GM23248 (cell line): ENCODE data around the gene MAPKBP1. TPM values are rescaled to one million over a fixed set of nuclear protein-coding genes. Genes with fewer than 3 reads are reported as not detected.

Experiments used
- DNase-seq: peaks from one replicate; pipeline ENCODE4 v3.0.0-alpha.2; 2015
- H2AFZ ChIP-seq: fragments of 200-600 bp; sonication (generic); 2 replicates; pipeline ENCODE4 v1.6.1; 2016; ENCODE audit warnings: antibody characterized with exemption
- H3F3A ChIP-seq: fragments of 200-600 bp; sonication (generic); 2 replicates; pipeline ENCODE4 v1.6.1; 2016; ENCODE audit warnings: mild to moderate bottlenecking, antibody characterized with exemption, mixed run types; ENCODE audit not compliant: insufficient read depth
- H3K27ac ChIP-seq: fragments of 200-600 bp; sonication (generic); 2 replicates; pipeline ENCODE4 v1.5.1; 2016; ENCODE audit warnings: mild to moderate bottlenecking
- H3K27me3 ChIP-seq: fragments of 200-600 bp; sonication (generic); replicated peaks from 2 replicates; pipeline ENCODE4 v1.6.1; 2016; ENCODE audit warnings: mild to moderate bottlenecking; ENCODE audit not compliant: insufficient read depth
- H3K36me3 ChIP-seq: fragments of 200-600 bp; sonication (generic); 2 replicates; pipeline ENCODE4 v1.6.1; 2016; ENCODE audit warnings: low read depth, mild to moderate bottlenecking
- H3K4me1 ChIP-seq: fragments of 200-600 bp; sonication (generic); 2 replicates; pipeline ENCODE4 v1.6.1; 2016; ENCODE audit warnings: mild to moderate bottlenecking; ENCODE audit not compliant: insufficient read depth
- H3K4me2 ChIP-seq: fragments of 200-600 bp; sonication (generic); one replicate; pipeline ENCODE4 v1.6.1; 2016; ENCODE audit warnings: mild to moderate bottlenecking; ENCODE audit not compliant: unreplicated experiment
- H3K4me3 ChIP-seq: fragments of 200-600 bp; sonication (generic); 2 replicates; pipeline ENCODE4 v1.5.1; 2016; ENCODE audit warnings: mild to moderate bottlenecking
- H3K79me2 ChIP-seq: fragments of 200-600 bp; sonication (generic); 2 replicates; pipeline ENCODE4 v1.6.1; 2016; ENCODE audit warnings: mild to moderate bottlenecking; ENCODE audit not compliant: insufficient read depth
- H3K9ac ChIP-seq: fragments of 200-600 bp; sonication (generic); 2 replicates; pipeline ENCODE4 v1.6.1; 2016; ENCODE audit warnings: mild to moderate bottlenecking
- H3K9me2 ChIP-seq: fragments of 200-600 bp; sonication (generic); 2 replicates; pipeline ENCODE4 v1.6.1; 2016; ENCODE audit warnings: mixed run types, mild to moderate bottlenecking, moderate library complexity; ENCODE audit not compliant: insufficient read depth
- H3K9me3 ChIP-seq: fragments of 200-600 bp; sonication (generic); one replicate; pipeline ENCODE4 v1.6.1; 2017; ENCODE audit warnings: low read depth
- H4K20me1 ChIP-seq: fragments of 200-600 bp; sonication (generic); 2 replicates; pipeline ENCODE4 v1.6.0; 2016; ENCODE audit not compliant: insufficient read depth
- EZH2 ChIP-seq: fragments of 200-600 bp; sonication (generic); IDR thresholded peaks from 2 replicates; pipeline ENCODE4 v1.6.1; 2018; ENCODE audit warnings: antibody characterized with exemption, mild to moderate bottlenecking; ENCODE audit not compliant: insufficient read depth, poor library complexity, severe bottlenecking
- EZH2phosphoT487 ChIP-seq: fragments of 200-600 bp; sonication (generic); IDR thresholded peaks from 2 replicates; pipeline ENCODE4 v1.6.1; 2018; ENCODE audit warnings: antibody characterized with exemption, moderate library complexity, mild to moderate bottlenecking, low read depth; ENCODE audit not compliant: insufficient read depth
- WGBS, 2 experiments: methylation state at CpG; one replicate each; pipeline ENCODE4 v1.1.6; 2015 to 2017; ENCODE audit warnings: low lambda C conversion rate in 2 of 2, low coverage in 1 of 2; ENCODE audit errors: missing lambda C conversion rate in 2 of 2; 5-methylcytosine and 5-hydroxymethylcytosine counted together
- in situ Hi-C: fragments of 300-500 bp; cut with MboI; formaldehyde crosslinking; loops from 2 replicates; pipeline ENCODE4 v1.15.0; 2020
- polyA plus RNA-seq: library from polyadenylated mRNA; unstranded; fragments of >200 nt; fragmentation: Nextera tagmentation; extraction: Ambion mirVana; gene quantifications from 2 replicates; pipeline ENCODE4 v1.2.1, GENCODE V29; 2016
- total RNA-seq: library from RNA; depleted of rRNA; stranded (reverse); fragments of >200 nt; shearing (Covaris generic); gene quantifications from 2 replicates; pipeline ENCODE4 v1.2.3, GENCODE V29; 2014

The MAPKBP1 gene
- total and polyA plus RNA-seq, 2 experiments from 2014 or later, result 5.2 to 8.5 TPM

- H3K27ac ChIP-seq, result peak overlapping the region; percentile 87
- peak overlapping the region; percentile 58 for H3K9ac ChIP-seq
- peak; percentile 76 for DNase-seq
- WGBS, 2 experiments, result 55 to 62% methylated on average over 5 of the region's 5 CpGs
- peak overlapping the region; percentile 72 for H3K4me2 ChIP-seq
- no peaks in the 10 kb centered on the region for H4K20me1 ChIP-seq
- peaks cover 39% of the 10 kb centered on the region for H3F3A ChIP-seq
- peak overlapping the region; percentile 21 for H3K4me3 ChIP-seq
- TF ChIP-seq EZH2phosphoT487, result no peak
- TF ChIP-seq EZH2, result no peak
- no peaks in the 10 kb centered on the region for H3K27me3 ChIP-seq
- no peaks in the 10 kb centered on the region for H3K9me2 ChIP-seq
- H3K36me3 ChIP-seq, result no peaks in the 10 kb centered on the region
- H2AFZ ChIP-seq, result peak overlapping the region; percentile 44; the same call in 1 of the 2 replicates
- in situ Hi-C loops, result no loop called here
- peaks cover 40% of the 10 kb centered on the region for H3K4me1 ChIP-seq
- H3K9me3 ChIP-seq, result no peaks in the 10 kb centered on the region
- H3K79me2 ChIP-seq, result peaks cover 94% of the 10 kb centered on the region
These were observed 16.7 kb downstream of the MAPKBP1 start for GRCh38 chr15:41790756-41791546.

- Histone ChIP-seq H3K4me2 (peak overlapping the region; percentile 72), H3K36me3 (no peaks in the 10 kb centered on the region)
These were observed 17.3 kb downstream of the MAPKBP1 start for GRCh38 chr15:41791547-41791937.

DNA sequence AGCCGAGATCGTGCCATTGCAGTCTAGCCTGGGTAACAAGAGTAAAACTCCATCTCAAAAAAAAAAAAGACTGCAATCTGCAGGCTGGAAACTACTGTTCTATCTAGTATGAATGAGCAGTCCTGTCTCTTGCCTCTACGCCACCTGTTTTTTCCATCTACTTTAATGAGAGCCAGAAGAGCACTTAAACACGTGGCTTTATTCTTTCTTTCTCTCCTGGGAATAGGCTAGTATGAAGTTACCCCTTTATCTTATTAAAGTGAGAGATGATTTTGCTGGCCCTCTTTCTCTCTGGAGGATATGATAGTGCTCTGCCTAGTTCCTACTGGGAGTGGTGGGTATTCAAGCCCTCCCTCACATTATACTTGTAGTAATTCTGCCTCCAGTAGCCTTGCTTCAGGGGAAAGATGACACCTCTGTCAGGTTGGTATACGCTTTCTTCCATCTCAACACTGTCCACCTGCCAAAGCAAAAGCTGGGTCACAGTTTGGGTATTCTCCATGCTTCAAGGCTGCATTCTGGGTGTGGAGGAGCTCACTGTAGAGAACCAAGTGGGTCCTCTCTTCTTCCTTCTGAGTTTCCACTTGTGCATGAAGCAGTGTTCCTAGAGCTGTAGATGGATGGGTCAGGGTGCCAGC lies 17.8 kb downstream of the MAPKBP1 start:
- in situ Hi-C loops, result no loop called here
- H4K20me1 ChIP-seq, result no peaks in the 10 kb centered on the region
- peaks cover 51% of the 10 kb centered on the region for H3F3A ChIP-seq
- H3K4me3 ChIP-seq, result no peak overlapping the region
- no peaks in the 10 kb centered on the region for H3K27me3 ChIP-seq
- H3K9me2 ChIP-seq, result no peaks in the 10 kb centered on the region
- TF ChIP-seq EZH2phosphoT487 (no peak), EZH2 (no peak)
- peaks cover 52% of the 10 kb centered on the region for H3K4me1 ChIP-seq
- DNase-seq, result no peak
- H3K4me2 ChIP-seq, result peak overlapping the region; percentile 72
- 74 to 82% methylated on average over 3 to 5 of the region's 5 CpGs for WGBS, 2 experiments
- H3K9me3 ChIP-seq, result no peaks in the 10 kb centered on the region
- H3K27ac ChIP-seq, result peak overlapping the region; percentile 87
- peaks cover 89% of the 10 kb centered on the region for H3K79me2 ChIP-seq
- H3K9ac ChIP-seq, result no peak overlapping the region
- no peaks in the 10 kb centered on the region for H3K36me3 ChIP-seq
- H2AFZ ChIP-seq, result no peak overlapping the region

More at GRCh38 chr15:41791547-41791937, 17.3 kb downstream of the MAPKBP1 start:
- Histone ChIP-seq H3K4me1 (peaks cover 46% of the 10 kb centered on the region), H3K9me3 (no peaks in the 10 kb centered on the region), H3K9me2 (no peaks in the 10 kb centered on the region), H3K79me2 (peaks cover 91% of the 10 kb centered on the region), H3F3A (peaks cover 45% of the 10 kb centered on the region), H3K4me3 (peak overlapping the region; percentile 21; the same call in 1 of the 2 replicates), H3K9ac (peak overlapping the region; percentile 58), H3K27ac (peak overlapping the region; percentile 87), H2AFZ (peak overlapping the region; percentile 44; the same call in 1 of the 2 replicates), H4K20me1 (no peaks in the 10 kb centered on the region), H3K27me3 (no peaks in the 10 kb centered on the region)
- WGBS, 2 experiments, result 90 to 93% methylated on average over 4 of the region's 4 CpGs
- in situ Hi-C loops, result no loop called here
- peak; percentile 40 for DNase-seq
- TF ChIP-seq EZH2phosphoT487, result no peak
- no peak for TF ChIP-seq EZH2

GRCh38 chr15:41794081-41794480 lies 19.8 kb downstream of the MAPKBP1 start:
- peak; percentile 82 for DNase-seq
- no peak for TF ChIP-seq EZH2
- no peak for TF ChIP-seq EZH2phosphoT487
- peak overlapping the region; percentile 41 for H3K9ac ChIP-seq

More at GRCh38 chr15:41794081-41794480, 19.8 kb downstream of the MAPKBP1 start:
- WGBS, 2 experiments, result 18 to 21% methylated on average over 4 of the region's 4 CpGs
- Histone ChIP-seq H4K20me1 (no peaks in the 10 kb centered on the region), H3K4me2 (peak overlapping the region; percentile 2), H3K4me3 (no peak overlapping the region; the same call in 1 of the 2 replicates), H2AFZ (no peak overlapping the region), H3K79me2 (peaks cover 87% of the 10 kb centered on the region), H3K27ac (peak overlapping the region; percentile 76), H3K9me3 (no peaks in the 10 kb centered on the region), H3K4me1 (peaks cover 63% of the 10 kb centered on the region), H3F3A (peaks cover 55% of the 10 kb centered on the region), H3K27me3 (no peaks in the 10 kb centered on the region), H3K36me3 (no peaks in the 10 kb centered on the region), H3K9me2 (no peaks in the 10 kb centered on the region)
- in situ Hi-C loops, result no loop called here
